HG03565 (cell line): ENCODE data around the gene USP25.

Source experiments
- ATAC-seq: cut with Tn5 transposase; IDR thresholded peaks from one replicate; pipeline ENCODE4 v1.9.1; 2021; ENCODE audit warnings: mild to moderate bottlenecking, moderate library complexity; ENCODE audit not compliant: unreplicated experiment

USP25 gene

GRCh38 chr21:15755125-15755524 is 25.3 kb downstream of the USP25 start:
- ATAC-seq, result no peak

- no peak for ATAC-seq
Observed at GRCh38 chr21:15759469-15759868, 29.7 kb downstream of the USP25 start.

DNA sequence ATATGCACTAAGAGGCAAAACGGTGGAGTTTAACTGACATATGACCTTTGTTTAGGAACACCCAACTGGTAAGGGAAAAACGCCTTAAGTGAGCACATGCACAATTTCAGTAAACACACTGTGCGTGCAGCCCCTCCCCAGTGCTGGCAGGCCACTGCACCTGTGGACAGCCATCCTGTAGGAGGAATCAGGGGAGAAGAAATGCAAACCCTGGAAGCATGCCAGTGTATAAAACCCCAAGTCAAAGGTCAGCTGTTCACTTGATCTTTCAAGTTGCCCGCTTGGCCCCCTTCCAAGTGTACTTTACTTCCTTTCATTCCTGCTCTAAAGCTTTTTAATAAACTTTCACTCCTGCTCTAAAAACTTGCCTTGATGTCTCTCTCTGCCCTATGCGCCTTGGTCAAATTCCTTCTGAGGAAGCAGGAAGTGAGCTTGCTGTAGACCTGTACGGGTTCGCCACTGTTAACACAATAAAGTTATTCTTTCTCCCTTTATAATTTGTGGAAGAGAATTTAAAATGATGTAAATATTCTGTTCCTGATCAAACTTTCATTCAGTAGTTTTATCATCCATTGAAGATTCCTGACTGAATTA is 31.8 kb downstream of the USP25 start:
- no peak for ATAC-seq

DNA sequence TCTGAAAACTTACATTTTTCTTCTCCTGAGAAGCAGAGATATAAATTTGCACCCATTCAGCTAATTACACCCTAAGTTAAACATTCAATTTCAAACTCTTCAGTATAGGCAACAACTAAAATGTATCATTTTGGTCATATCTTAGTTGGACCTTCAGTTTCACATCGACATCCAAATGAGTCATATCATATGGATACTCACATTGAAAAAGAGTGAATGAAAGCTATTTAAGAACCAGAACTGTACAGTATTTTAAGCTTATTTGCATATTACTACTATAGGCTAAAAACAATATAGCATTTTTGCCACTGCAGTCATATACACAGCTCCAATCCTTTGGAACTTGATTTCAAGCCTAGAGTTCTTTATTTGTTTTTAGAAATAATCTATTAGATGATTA is 33.6 kb downstream of the USP25 start:
- ATAC-seq, result no peak

GRCh38 chr21:15764878-15765277 is 35.1 kb downstream of the USP25 start:
- no peak for ATAC-seq

DNA sequence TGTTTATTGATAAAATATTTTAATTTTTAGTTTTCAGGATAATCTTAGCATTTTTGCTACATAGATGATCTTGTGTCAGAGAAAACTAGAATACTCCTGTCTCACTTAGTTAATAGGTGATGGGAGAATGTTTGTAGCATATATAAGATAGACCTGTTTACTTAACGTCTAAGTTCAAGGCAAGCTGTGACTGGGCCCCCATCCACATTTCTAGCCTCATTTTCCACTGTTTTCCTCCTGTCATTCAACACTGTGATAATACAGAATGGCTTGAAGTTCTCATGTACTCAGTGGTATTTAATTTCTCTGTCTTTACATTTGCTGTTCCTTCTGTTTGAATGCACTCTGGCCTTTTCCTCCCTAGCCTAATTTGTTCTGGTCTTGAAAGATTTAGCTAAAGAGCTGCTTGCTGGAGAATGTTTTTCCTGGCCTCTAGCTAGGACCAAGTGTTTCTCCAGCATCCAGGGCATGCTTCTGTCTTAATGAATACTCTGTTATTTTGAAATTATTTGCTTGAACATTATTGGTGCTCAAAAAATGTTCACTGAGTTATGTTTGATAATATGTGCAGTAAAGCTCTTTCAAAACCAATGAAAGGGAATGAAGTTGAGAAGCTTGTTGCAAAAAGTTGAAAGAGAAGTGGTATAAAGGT is 37.3 kb downstream of the USP25 start:
- ATAC-seq, result no peak

DNA sequence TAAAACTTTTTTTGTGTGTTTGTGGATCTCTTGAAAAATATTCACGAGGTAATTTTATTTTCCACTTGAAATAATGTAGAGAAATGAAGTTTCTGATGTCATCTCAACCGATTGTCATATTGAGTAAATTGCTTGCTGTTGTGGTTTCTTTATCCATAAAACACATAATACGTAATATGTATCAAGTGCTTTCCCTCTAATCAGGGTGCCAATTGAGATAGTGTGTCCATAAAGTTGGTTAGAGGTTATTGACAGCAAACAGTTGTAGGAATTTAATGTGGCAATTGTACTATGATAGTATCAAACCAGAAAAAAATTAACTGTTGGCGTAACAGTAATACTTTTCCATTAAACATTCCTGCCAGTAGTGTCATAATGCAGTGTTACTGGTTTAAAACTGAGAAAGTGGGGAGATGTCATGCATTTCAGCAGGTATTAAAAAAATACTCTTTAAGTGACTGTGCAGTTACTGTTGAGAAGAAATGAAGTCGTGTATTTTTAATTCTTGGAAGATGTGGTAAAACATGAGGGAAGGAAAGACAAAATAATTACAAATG is 38.3 kb downstream of the USP25 start:
- ATAC-seq, result no peak

DNA sequence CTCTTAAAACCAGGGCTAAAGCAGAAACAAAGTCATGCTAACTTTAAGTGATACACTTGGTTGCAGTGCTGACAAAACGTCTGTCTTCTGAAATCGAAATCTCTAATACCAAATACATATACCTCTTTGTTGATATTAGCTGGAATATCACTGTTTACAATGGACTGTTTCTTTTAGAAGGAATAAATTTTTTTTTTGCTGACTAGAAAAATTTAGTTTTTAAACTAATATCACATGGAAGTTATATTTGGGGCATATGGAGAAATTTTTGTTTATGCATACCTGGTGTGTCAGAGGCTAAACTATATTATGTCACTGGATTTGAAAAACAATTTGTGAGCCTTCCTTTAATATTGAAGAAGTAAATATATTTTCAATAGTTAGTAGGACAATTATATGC is 39.1 kb downstream of the USP25 start:
- no peak for ATAC-seq

DNA sequence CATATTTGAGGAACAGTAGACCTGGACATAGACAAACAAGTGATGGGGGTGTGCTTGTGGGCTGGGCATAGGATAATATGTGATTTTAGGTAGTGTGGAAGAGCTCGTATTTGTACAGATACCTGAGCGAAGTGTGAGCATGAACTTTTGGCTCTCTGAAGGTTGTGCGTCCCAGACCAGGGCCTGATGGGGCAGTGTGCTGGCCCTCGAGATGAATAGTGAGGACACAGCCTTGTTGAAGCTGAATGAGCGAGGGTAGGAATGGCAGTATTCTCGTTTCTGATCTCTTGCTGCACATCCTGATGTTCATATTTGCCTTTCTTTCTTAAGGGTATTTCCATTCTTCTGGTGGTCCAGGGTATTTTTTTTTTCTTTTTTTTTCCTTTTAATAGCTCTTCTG is 41.5 kb downstream of the USP25 start:
- ATAC-seq, result no peak

DNA sequence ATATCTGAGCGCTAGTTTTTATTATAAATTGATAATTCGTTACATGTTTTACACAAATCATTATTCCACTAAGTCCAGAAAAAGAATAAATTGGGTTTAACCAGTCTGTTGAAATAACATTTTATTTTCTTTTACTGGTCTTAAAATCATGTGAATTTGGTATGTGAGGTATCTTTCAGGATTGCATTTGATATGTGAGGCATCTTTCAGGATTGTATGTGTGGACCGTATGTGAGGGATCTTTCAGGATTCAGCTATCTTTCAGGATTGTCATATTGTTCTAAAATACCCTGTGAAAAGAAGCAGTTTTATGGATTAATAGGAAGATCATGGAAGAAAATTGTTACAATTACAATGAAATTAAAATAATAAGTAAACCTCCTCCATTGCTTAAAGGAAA is 42.9 kb downstream of the USP25 start:
- ATAC-seq, result no peak

DNA sequence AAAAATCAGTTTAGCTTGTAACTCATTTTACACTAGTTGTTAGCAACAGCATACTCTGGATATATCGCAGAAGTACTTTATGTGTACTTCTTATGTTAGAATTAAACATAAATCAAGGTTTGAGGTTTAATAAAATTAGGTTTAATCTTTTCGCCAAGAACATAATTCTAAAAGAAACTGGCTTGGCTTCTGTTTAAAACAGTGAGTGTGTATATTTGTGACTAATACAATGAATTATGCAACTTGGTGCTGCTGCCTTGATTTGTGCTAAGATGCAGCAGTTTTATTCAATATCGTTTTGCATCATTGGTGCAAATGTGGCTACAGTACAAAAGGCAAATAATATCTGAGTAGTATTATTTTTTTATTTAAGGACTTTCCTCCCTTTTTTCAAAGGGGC is 44.8 kb downstream of the USP25 start:
- ATAC-seq, result no peak

GRCh38 chr21:15775291-15775690 is 45.5 kb downstream of the USP25 start:
- no peak for ATAC-seq

GRCh38 chr21:15775981-15776380 is 46.2 kb downstream of the USP25 start:
- ATAC-seq, result no peak

DNA sequence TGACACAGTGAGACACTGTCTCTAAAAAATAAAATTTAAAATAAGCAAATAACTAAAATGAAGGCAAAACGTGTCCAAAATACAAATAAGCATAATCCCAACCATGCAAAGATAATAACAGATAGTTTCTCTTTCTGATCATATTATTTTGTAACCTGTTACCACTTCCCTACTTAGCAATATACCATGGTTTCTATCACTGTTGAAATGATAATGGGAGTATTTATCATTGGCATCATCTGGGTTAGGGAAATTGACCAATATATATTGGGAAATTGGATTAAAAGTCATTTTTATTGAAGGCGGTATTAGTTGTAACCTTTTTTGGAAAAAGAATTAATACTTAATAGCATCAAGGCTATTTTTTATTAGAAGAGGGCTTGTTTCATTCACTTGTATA is 47.0 kb downstream of the USP25 start:
- ATAC-seq, result no peak

- ATAC-seq, result no peak
Observed at GRCh38 chr21:15781986-15782385, 52.2 kb downstream of the USP25 start.

DNA sequence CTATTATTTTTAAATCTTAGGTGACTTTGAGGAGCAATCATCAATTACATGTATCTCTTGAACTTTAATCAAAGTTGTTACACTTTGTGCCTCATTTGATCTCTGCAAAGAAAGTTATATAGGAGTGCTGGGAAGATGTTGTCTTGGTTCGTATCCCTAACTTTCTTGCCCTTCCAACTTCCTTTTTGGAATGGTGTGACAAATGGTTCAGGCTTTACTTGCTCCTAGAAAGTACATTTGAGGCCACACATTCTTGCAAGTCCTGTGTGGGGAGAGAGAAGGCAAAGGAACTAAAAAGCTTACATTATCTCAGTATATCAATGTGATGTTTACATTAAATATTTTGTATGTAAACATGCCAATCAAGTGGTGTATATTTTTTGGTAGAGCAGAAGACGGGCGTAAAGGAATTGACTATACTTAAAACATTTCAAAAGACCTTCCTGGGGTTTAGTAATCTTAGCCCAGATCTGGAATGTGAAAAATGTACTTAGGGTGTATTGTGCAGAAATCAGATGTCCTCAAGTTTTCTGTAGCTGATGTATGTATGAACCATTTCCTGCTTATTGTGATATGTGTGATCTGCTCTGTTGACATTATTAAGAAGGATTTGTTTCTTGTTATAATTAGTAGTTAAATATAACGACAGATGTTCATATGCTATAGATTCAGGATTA is 59.2 kb downstream of the USP25 start:
- no peak for ATAC-seq

DNA sequence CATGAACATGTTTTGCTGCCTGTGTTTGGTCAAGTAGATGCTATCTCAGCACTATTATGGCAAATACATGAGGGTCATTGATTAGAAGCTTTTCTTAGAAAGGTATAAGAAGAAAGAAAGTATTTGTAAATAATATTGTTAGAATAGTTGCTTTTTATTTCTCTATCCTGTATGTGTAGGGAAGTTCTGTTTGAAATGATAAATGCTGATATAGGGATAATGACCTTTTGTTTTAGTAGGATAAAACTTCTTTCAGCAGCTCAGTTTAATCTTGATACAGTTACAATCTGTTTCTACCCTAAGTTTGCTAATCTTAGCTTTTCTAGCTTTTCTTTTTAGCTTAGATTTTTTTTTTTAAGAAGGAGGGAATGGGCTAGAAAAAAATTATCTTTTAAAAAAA is 63.3 kb downstream of the USP25 start:
- no peak for ATAC-seq

GRCh38 chr21:15793550-15794235 is 63.9 kb downstream of the USP25 start:
- ATAC-seq, result no peak

DNA sequence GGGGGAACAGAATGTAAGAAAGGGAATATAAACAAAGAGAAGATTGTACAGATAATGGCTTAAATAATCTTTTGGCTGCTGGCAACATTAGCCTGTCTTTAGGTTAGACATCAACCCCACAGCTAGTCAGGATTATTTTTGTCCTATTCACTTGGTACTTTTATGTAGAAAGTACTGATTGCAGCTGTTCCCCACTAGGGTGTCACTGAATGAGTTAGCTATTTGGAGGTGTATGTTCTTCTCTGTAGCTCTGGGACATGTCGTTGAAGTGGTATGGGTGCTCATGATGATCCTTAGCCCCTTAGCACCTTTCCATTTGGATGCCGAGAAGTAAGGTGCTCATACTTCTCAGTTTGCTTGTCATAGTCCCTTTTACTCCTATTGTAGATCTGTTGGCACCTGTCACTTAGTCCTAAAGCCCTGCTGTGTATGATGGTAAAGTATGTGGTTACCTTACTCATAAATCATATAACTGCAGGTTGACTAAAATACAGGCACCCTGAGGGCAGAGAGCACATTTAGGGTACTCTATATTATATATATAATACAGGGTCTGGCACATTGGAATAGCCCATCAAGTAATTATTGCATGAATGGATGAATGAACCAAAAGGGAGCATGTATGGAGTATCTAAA is 64.6 kb downstream of the USP25 start:
- ATAC-seq, result no peak

GRCh38 chr21:15795533-15795932 is 65.8 kb downstream of the USP25 start:
- no peak for ATAC-seq
